Anterior cingulate cortex (tissue), 58 donors: ENCODE measurements around the gene CD93.

Experiments
- DNase-seq, 58 donors: peaks; one replicate each; lab custom pipeline; 2025; lab: John Stamatoyannopoulos, UW

CD93 gene

DNA sequence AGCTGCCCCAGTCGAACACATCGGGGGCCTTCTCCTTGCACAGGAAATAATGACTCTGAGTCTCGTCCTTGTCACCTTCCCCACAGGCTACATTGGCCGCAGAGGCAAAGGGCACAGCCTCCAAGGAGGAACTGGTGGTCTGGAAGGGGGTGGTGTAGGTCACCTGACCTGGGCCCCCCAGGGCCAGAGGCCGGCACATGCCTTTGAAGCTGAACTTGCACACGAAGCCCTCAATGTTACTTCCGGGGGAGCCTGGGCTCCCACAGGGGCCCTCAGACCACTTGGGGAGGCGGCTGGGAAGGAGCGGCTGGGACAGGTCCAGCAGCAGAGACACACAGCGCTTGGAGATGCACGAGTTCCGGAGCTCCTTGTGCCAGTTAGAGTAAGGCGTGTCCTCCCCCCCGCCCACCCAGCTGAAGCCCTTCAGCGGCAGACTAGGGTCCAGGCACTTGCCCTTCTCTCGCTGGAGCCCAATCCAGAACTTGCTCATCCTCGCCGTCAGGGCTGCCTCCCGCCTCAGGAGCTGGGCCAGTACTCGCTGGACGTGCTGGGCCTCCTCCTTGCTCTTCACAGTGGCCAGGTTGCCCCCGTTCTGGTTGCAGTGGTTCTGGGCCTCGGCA lies 578 bp downstream of the CD93 start:
- DNase-seq, result no peak

- DNase-seq, result no peak
These were observed 1.2 kb downstream of the CD93 start for GRCh38 chr20:23084845-23085365.

GRCh38 chr20:23084282-23084844 lies 1.8 kb downstream of the CD93 start:
- no peak for DNase-seq

GRCh38 chr20:23083553-23084220 lies 2.4 kb downstream of the CD93 start:
- no peak for DNase-seq

DNA sequence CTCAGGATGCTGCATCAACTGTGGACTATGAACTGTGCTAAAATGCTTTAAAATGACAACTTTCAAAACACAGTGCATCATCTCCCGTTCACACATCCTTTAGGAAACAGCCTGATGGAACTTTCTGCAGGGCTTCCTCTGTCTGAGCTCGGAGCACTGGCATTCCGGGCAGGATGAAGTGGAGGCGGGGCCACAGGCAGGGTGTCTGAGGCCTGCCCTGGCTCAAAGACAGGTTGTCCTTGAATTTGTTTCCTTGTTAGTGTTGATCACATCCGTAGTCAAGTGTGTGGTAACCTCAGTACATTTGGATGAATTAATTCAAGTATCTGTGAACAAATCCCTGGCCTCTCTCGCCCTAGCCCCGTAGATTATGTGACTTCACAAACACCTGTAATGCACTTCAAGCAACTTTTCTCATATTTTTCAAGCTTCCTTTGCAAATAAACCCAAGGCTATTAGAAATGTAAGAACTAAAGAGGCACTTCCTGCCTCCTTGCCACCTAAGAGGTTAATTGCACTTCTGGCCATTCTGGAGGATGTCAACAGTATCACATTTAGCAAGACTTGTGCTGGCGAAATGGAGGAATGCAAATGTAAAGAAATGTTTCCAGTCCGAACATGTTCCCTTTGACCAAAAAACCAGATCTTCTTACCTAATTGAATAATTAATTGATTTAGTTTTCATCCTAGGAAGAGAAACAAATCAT lies 3.1 kb downstream of the CD93 start:
- DNase-seq, result no peak

DNA sequence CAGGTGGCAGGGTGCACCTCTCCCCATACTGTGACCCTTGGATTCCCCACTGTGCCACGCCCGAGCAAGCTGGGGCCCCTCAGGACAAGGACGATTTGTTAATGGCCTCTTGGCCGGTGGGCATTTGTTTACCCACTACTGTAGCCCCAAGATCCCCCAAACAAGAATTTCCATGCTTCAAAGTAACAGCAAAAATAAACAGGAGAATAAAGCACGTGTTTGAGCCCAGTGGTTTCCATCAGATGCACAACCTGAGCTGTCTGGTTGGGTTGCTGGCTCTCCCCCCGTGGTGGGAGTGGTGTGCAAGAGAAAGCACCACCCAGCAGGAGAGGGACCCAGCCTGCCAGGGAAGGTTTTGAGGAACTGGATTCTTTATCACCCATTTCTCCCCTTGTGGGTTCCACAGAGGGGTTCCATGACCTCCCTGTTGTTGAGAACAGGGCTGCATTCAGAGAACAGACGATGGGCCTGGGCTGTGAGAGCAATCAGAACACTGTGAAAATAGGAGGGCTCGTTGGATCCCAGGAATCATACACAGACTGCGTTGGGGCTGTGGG lies 4.8 kb downstream of the CD93 start:
- no peak for DNase-seq

- DNase-seq, result no peak
These were observed 5.6 kb downstream of the CD93 start for GRCh38 chr20:23080521-23080920.

DNA sequence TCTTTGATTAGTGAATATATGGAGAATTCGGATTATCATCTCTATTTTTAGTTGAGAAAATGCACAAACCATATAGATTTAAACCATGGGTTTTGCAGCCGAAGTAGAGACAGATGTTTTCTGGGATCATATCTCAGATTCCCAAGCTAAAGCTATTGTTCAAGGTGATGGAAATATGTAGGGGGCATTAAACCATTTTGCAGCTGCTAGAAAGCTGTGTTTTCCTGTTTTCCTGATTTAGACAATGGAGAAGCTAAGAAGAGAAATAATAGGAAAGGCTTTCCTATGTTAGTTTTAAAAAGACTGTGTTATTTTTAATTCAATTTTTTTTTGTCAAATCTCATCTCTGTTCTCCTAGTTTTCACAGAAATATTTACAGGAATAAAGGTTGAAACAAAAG lies 6.2 kb downstream of the CD93 start:
- no peak for DNase-seq

DNA sequence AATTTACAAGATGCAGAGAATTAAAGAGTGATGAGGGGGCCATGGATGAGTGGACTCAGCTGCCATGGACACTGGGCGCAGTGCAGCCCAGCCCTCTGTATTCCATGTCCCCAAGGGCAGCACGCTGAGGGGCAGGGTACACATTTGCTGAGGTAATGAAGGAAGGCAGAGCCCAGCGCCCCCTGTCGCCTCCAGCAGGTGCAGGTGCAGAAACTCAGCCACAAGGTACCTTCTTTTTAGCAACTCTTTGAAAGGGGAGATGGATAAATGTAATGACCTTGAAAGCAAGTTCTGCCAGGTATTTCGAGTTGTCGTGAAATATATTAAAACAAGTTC lies 7.1 kb downstream of the CD93 start:
- DNase-seq, result no peak

GRCh38 chr20:23078351-23079015 lies 7.6 kb downstream of the CD93 start:
- DNase-seq, result peak in 1 of 58 donors; percentile 13

- DNase-seq, result no peak
These were observed 8.8 kb downstream of the CD93 start for GRCh38 chr20:23077277-23077676.

GRCh38 chr20:23074052-23074451 lies 12.1 kb downstream of the CD93 start:
- no peak for DNase-seq

DNA sequence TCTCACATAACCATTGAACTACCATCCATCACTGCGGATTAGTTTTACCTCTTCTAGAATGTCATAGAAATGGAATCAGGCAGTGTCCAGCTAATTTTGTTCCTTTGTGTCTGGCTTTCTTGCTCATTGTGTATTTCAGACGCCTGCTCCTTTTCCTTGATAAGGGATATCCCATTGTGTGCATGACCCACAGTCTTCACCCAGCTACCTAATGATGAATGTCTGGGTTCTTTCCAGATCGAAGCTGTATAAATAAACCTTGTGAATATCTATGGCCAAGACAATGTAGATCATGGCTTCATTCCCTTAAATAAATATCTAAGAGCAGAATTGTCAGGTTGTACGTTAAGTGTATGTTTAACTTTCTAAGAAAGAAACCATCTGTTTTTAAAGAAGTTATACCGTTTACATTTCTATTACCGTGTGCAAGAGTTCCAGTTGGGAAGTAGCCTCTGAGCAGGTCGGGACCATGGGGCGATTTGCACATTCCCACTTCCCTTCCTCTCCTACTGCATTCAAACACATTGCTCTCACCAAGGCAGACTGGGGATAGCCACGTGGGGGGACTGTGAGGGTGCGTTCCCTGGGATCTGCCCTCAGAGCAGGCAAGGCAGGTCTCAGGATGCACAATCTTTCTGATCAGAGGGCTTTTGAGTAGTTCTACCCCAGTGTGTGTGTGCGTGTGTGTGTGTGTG lies 13.1 kb downstream of the CD93 start:
- no peak for DNase-seq

DNA sequence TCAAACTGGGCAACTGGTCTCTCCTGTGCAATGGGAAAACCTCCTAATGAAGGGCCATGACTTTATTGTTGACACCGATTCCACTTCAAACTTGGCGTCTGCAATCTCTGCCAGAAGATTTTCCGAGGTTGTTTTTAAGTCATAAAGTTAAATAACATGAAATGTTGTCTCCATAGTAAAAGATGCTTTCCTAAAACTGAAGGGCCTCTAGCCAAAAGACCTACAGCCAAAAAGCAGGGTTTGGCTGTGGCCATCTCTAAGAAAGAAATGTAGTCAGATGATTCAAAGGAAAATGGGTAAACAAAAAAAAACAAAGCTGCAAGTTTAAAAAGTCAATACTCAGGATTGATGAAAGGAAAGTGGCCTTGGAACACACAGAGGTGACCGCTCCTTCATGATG lies 14.1 kb downstream of the CD93 start:
- no peak for DNase-seq

DNA sequence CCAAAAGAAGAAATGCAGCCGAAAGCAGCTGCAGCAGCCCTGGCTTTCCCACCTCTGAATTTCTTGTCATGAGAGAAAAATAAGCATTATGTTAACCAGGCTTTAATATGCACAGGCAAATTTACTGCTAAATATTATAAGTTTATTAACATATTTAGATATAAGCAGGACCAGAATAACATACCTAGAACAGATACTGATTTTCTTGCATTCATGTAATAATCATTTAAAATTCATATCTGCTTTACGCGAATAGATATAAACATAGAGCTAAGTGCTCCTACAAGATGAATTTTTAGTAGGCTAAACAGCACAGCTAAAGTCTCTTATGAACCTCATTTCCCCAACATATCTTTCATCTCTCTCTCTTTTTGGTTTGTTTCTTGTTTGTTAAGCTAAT lies 14.7 kb downstream of the CD93 start:
- DNase-seq, result no peak

GRCh38 chr20:23069108-23069507 lies 17.0 kb downstream of the CD93 start:
- no peak for DNase-seq

DNA sequence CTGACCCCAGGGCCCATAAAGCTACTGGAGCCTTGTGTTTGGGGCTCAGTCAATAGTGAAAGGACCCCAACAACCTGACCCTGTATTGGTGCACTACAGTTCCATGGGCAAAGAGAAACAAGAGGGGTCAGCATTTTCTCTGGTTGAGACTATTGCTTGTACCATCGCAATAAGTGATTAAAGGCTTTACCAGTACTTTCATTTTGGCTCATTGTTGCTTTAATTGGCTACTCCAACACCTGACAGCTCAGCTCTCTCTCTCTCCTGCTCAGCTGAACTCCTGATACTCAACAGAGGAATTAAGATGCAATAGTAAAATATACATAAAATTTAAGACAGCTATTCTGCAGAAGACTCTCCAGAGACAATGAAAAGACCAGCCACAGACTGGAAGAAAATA lies 17.8 kb downstream of the CD93 start:
- no peak for DNase-seq

DNA sequence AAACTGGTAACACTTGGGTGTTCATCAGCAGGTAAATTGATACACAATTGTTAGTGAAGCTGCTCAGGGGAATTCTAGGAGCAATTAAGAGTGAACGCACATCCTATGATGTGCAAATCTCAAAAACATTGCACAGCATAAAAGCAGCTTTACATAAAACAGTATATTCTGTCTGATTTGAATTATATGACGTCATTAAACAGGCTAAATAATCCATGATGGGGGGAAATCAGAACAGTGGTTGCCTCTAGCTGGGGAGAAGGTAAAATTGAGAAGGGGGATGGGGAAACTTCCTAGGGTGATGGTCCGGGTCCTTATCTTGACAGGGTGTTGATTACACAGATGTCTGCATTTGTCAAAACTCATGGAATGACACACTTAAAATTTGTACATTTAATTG lies 19.4 kb downstream of the CD93 start:
- no peak for DNase-seq

DNA sequence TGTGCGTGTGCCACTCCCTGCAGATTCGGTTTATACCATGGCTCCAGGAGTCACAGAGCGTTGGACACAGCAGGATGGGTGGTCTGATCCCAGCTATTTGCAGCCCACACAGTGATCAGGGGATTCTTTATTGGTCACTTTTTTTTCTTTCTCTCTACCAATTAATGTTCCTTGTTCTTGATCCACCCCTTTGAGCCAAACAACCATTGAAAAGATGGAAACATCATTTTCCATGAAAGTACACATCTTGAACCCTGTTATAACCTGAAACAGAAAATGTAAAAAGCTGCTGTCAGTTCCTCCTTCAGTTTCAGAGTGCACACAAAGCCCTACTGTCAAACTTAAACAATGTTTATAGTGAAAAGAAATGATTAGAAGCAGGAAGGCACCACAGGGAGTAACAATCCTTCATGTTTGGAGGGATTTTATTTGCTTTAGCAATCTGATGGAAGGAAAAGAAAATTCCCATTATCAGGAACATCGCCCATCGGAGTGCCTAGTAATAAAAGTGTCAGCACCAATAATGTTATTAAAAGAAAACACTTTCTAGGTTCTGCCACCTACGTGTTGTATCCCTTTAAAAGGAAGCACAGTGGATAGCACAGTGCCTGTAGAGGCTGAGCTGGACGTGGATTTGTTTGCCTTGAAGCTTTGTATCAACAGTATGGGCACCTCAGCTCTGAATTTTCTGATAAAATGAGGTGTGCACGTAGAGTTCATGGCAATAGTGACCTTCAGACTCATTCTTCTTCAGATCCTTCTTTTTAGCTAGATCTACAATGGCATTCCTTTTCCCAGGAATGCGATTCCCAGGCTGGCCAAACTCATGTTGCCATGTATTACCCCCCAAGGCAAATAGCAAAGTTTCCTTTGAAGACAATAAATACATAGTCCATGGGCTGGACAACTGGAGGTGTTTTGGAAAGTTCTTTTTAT lies 20.6 kb downstream of the CD93 start:
- DNase-seq, result no peak
